ENCODE data around the gene FERD3L.
"Not testable (repeated sequence)": the region's sequence is repeated elsewhere in the genome, so short reads cannot be mapped to it uniquely, and the experiment has no call there.

Gene FERD3L, protein sequence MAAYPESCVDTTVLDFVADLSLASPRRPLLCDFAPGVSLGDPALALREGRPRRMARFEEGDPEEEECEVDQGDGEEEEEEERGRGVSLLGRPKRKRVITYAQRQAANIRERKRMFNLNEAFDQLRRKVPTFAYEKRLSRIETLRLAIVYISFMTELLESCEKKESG

DNA sequence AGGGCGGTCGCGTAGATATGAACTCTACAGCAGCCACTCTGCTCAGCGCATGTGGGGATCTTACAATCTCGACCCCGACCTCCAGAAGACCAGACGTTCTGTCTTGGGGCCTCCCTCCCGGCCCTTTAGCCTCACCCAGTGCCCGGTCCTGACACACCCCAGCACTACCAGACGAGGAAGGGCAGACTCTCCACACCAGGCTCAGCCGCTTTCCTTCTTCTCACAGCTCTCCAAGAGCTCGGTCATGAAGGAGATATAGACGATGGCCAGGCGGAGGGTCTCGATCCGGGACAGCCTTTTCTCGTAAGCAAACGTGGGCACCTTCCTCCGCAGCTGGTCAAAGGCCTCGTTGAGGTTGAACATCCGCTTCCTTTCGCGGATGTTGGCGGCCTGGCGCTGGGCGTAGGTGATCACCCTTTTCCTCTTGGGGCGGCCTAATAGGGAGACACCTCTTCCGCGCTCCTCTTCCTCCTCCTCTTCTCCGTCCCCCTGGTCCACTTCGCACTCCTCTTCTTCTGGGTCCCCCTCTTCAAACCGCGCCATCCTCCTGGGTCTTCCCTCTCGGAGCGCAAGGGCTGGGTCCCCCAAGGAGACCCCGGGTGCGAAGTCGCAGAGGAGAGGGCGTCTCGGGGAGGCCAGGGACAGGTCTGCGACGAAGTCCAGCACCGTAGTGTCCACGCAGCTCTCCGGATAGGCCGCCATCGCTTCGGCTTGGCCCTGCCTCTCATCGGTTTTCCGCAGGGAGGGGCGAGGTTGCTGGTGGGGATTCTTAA is at the start of gene FERD3L:
Gene FERD3L (minus strand): TSS at position 761 of the 773 bp plus-strand sequence. CDS start 59 bp downstream, at position 702.
- DNase-seq = peak; percentile 16

DNA sequence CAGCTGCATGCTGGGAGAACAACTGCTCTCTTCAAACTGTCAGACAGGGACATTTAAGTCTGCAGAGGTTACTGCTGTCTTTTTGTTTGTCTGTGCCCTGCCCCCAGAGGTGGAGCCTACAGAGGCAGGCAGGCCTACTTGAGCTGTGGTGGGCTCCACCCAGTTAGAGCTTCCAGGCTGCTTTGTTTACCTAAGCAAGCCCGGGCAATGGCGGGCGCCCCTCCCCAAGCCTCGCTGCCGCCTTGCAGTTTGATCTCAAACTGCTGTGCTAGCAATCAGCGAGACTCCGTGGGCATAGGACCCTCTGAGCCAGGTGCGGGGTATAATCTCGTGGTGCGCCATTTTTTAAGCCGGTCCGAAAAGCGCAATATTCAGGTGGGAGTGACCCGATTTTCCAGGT is 49.2 kb upstream of the FERD3L start:
- DNase-seq = not testable (repeated sequence)

DNA sequence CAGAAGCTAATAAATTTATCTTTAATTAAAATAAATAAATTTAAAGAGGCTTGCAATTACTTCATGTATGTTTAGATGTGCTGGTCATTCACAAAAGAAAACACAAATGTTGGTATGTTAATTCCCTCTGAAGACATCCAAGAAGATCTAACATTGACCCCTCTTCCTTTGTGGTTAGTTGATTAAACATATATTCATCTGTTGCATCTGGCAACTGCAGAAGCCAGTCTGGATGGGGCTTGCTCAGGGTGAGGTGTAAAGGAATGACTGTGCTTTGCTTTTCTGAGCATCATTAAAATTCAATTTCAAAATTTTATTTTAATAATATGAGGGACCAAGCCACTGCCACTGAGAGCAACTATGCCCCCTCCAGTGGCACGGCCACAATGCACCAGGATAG is 36.4 kb upstream of the FERD3L start:
- no peak for DNase-seq

DNA sequence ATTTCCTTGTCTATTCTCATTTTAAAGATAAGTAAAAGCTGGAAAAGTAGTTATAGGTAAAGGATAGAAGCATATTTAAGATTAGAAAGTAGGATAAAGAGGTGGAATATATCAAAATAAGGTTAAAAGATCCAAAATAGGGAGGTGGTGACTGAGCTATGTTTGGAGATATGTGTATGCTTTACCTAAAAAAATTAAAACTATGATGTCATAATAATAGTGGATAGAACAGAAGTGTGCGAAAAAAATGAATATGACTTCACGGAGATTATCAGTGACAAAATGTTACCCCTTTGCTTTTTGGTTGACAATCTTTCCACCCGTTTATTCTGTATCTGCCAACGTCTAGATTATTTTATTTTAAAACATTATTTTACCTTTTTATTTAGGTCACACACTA is 33.4 kb upstream of the FERD3L start:
- no peak for DNase-seq

DNA sequence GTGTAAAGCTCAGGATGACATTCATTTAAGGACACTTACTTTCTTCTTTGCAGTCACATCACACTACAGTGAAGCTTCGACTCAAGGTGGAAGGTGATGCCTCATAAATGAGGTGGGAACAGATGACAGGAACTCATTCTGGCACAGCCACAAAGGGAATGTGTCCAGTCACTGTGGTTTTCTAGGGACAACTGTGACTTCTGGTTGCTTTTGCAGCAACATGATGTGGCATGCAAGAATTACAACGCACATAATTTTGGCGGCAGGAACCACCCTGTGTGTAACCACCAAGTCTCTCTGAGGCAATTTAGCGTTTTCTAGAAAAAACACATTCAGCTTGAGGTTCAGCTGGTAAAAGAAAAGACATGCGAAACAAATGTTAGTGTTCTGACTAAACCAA is 32.0 kb upstream of the FERD3L start:
- peak; percentile 26 for DNase-seq

DNA sequence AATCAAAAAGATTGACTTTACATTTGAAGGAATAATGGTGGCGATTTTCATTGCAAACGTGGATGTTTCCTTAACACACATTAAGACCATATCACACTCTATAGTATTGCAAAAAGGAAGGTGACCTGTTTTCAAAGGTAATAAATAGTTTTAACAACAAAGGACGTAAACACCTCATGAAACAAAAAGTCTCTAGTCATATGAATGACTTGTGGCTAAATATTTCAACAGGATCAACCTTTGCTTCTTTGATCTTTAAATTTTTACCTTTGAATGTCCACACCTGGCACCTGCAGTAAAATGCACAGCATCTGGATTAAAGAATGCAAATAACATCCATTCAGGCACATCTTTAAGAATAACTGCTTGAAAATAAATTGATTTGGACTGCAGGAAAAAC is 30.0 kb upstream of the FERD3L start:
- DNase-seq = no peak

DNA sequence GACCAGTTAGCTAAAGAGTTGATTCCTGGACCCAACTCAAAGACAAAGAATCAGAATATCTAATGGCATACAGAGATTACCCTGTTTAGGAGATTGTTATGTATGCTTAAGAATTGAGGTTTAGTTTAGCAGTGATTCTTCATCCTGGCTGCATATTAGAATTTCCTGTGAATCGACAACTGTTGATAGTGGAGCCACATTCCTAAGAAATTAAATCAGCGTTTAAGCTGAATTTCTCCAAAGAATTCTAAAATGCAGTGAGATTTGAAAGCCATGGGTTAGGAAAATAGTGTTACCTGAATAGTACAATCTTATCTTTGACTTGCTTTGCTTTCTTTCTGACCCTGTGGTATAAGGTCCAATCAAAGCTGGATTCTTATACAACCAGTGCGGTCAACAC is 16.4 kb upstream of the FERD3L start:
- no peak for DNase-seq

DNA sequence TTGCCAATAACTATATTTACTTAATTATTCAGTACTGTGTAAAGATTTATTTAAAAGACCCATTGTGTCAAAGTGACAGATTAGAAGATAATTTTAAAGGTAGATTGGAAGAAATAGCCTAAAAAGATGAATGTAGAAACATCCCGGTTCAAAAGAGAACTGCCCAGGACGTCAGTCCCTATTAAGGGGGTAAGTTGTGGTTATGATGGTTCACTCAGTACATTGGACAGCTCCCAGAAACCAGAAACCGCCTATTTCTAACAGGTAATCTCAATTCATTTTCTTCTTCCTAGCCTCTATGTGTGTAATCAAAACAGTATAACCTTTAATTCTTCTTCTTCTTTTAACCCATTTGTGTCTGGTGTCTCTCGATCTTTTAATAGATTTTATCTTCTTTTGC is 1.5 kb upstream of the FERD3L start:
- DNase-seq = no peak

DNA sequence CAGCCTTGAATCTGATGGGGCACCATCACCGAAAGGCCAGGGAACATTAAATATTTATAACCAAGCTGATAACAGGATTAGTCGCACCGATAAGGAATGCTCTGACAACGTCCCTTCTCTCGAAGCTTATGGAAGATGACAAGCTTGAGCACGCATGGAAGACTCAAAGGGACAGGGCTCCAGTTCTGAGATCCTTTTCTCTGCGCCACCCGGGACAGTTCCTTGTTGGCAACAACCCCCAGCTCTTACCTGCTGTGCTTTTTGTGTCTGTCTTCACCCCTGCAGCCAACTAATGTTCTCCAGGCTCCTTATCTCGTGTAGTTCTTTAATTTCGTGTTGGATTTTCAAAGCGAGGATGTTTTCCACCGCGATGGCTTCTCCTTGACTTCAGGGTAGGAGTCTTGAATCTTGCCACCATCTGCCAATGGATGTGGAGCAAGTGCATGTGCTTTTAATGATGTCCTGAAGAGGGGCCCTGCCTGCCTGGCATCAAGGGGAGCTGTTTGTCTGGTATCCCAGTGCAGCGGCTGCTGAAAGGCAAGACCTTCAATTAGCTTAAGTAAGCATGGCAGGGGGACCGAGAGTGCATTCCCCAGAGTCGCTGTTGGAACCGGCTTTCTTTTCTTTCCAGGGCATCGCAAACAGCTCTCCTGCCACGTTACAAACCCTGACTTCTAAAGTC is 354 bp upstream of the FERD3L start:
- DNase-seq = no peak

DNA sequence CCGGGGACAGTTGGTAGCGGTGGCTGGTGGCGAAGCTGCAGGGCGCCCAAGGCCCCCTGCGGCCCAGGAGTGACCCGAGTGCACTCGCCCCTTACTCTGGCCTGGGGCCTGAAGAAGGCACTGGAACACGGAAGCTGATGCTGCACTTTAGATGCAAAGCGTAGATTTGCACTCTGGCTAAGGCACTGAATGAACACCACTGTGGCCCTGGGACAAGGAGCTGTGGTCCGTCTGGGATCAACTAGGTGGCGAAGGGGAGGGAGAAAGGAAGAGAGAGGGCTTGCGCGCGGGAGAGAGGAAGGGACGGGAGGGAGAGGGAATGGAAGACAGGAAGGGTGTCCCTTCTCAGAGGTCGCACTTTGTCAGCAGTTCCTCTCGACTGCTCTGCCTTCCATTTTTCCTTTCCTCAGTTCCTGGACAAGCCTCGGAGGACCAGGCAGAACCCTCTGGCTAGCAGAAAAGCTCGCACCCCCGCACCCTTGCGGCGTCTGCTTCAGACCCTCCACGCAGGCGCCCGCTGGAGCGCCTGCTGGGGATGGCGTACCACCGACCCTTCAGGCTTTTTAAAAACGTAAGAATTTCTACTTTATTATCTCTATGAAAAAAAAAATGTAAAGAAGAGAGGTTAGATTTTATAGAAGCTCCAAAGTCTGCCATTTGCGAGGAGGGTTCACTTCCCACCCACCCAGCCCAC is 1.2 kb downstream of the FERD3L start:
- DNase-seq = no peak

DNA sequence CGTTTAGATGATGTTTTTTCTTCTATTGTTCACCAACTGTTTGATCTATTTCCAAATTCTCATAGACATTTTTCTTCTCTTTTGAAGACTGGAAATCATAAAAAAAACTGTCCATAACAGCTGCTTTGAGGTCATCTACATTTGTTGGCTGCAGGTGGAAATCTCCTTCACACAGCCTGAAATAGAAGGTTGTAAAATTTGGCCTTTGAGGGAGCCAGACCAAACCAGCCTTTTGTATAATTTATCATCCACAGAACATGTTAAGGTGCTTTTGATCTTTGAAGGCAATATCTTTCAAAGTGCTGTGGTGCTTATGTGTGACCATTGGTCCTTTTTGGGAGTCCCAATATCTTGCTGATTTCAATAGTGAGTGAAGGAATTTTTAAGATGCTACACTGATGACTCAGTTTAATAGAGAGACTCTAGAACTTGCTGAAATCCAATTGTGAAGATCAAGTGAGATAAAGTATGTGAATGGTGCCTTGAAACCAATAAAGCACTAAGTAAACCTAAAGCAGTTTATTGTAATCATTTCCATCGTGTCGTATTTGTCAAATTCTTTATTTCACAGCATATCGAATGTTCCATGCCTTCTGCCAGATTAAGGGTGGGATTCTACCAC is 5.4 kb downstream of the FERD3L start:
- DNase-seq = no peak

DNA sequence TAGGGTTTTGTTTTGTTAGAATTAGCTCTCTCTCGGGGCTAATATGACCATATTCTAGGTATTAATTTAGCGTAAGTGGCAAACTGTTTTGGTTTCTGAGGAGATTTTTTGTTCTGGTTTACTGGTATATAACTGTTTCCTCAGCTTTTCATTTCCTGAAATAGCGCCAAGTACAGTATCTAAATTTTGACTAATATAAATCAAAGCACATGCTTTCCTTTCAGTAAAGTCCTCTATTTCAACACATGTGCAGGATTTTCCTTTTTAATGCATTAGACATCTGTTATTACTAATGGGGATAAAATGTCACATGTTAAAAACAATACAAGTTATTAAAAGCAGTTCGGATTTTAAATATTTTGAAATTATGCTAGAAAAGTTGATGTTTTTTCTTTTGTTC is 11.3 kb downstream of the FERD3L start:
- no peak for DNase-seq

DNA sequence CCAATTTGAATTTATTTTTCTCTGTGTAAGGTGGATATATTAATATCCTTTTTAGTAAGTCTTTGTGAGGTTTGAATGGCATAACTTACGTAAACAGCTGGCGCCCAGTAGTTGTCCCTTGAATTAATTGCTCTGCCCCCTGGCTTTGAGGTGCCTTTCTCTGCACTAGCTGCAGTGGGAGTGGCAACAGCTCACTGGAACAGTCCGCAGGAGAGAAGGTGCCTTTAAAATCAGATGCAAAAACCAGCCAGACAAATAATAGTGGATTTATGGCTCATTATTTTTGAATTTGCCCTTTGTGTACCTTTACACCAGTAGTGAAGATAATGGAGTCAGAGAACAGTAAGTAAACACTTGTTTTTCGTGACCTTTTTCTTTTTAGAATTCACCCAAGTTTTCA is 11.8 kb downstream of the FERD3L start:
- DNase-seq = no peak

DNA sequence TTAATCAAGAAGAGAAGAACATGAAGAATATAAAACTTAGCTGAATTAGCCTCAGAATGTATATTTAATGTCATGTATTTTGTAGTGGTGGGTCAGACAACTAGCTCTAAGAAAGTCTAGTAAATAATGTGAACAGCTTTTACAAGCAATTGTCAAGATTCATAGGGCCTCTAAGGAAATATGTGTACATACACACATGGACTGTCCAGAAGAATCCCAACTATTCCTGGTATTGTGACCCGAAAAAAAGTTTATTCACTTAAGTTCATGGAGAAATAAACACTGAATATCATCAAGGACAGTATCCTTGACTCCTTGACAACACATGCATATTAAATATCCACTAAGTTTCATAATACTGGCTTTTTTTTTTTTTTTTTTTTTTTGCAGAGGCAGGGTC is 16.4 kb downstream of the FERD3L start:
- DNase-seq = no peak

DNA sequence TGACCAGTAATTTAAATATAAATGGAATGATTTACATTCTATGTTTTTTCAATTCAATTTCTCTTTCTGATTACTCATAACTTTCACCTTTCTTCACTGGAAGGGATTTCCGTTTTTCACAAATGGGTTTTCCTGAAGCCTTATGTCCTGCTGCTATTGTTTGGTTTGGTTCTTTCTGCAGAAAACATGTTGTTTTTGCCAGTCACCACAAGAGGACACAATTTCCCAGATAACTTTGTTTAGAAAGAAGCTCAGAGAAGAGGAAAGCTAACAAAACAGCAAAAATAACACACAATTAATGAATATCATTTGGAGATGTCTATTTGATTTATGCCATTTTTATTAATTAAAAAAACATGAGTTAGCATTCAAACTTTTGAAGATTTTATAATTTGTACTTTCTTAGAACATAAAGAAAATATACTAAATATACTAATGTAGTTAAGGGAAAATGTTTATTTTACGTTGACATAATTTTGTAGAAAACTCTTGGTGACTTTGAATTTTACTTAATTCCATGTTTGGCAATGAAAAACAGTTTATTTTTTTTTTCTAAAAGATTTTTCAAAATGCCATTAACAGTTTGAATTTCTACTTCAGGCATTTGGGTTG is 23.1 kb downstream of the FERD3L start:
- no peak for DNase-seq

DNA sequence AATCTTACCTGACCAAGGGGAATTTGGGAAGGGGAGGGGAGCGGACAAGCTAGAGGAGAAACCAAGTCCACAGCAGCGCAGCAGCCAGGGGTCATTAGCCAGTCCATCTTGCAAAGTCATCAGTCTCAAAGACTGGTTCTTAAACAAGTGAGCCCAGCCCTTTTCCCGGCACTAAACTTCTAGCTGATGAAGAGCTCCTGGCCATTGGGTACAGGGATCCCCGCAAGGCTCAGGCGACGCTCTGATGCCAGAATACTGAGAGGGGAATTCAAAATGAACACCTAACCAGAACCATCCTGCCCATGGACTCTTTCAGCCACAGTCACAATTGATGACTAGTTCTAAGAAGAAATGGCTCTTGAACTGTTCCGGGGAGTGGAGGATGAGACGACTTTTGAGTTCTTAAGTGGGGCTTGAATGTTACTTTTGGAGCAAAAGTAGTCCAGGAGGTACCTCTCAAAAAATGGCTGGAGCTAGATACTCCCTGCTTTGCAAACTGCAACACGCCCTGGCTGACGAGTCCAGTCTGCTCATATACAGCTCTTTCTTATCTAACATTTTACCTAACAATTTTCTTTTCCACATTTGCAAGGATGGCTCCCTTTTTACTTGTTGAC is 25.2 kb downstream of the FERD3L start:
- no peak for DNase-seq

DNA sequence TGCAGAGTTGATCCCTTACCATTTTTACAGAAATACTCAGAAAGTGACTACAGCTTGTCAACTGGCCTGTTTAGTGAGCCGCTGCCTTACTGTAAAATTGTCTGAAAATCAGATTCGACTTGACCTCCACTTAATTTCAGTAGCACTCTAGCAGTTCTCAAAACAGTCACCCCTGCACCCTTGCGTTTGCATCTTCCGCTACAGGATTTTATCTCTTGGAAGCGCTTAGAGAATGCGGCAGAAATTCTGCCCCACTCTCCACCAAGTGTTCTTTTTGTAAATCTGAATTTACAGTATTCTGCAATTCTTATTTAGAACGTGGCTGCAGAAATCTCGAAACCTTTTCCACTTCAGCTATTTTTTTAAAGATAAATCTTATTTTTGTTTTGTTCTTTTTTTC is 25.8 kb downstream of the FERD3L start:
- no peak for DNase-seq

DNA sequence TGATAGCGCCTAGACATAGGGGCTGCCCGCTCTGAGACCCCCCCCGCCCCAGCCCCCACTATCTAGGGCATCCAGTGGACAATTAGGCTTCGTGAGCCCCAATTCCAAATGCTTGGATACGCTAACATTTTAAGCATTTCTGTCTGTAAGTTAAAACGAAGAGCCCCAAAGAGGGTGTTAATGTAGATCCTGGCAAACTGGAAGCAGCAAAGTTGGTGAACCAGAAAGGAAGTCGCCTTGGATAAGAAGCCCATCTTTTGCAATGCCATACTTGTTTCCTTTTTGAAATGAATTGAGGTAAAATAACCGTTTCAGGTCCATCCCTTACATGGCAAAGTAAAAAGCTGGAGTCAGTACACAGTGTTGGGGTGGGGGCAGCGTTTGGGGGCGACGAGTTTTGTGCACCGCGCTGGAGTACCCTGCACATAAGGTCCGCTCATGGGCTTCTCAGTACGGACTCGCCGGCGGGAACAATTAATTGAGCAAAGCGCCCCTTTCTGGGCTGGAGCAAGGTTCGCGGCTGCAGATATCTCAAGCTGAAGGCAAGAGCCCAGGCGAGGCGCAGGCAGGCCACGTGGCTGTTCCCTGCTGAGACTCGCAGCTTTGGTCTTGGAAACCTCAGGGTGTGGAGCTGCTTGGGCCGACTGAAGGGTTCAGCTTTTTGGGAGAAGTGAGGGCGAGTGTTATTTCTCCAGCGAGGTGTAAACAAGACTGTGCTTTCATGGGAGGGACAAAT is 26.4 kb downstream of the FERD3L start:
- DNase-seq = peak; percentile 37

DNA sequence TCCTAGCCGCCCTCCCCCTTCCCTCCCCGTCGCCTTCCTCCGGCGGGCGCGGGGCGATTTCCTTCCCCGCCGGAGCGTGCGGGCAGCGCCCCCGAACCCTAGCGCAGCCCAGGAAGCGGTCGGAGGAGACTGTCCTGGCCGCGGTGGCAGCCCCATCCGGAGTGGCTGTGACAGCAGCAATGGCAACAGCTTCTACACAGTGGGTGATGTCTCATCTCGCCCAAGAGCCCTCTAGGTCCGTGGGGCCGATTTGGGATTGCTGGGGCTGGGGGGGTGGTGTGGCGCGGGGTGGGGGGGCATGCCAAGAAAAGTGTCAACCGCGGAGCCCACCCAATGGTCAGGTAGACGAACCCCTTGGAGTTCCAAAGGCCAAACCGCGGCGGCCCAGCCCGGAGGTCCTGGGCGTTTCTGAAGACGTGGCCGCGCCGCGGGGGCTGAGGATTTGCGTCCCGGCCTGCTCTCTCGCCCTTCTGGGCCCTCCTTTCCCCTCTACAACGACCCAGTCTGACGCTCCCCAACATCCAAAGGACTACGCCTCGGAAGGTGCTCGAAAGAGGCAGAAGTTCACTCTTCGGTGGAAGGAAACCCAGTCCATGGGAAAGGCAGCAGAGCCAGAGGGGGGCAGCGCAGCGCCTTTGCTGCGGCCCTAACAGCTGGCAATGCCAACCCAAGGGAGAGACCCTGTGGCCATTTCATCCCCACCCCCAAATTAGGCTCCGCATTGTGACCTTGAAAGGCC is 27.2 kb downstream of the FERD3L start:
- DNase-seq = no peak

DNA sequence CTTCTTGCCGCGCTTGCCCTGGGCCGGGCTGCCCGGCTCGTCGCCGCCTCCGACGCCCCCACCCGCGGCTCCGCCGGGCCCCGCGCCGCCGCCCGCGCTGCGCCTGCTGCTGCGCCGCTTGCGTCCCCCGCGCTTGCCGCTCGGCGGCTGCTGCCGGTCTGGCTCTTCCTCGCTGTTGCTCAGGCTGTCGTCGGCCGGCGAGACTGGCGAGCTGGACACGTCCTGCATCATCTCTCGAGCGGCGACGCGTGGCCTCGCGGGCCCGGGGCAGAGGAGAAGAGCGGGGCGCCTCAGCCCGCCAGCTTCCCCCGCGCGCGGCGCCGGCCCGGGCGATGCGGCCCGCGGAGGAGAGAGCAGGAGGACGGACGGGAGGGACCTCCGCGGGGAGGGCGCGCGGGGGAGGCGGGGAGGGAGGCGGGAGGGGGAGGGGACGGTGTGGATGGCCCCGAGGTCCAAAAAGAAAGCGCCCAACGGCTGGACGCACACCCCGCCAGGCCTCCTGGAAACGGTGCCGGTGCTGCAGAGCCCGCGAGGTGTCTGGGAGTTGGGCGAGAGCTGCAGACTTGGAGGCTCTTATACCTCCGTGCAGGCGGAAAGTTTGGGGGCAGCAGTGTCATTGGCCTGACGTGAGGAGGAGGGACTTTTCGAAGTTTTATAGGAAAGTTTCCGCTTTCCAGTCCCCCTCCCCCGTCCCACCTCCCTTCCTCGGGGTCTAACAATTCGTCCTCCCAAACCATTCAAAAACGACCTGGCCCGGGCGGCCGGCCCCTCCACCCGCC is 27.9 kb downstream of the FERD3L start, which contains the start of gene TWIST1:
Gene TWIST1 (minus strand): TSS at position 546 of the 779 bp plus-strand sequence. CDS start 315 bp downstream, at position 231.
- peak; percentile 96 for DNase-seq
